Prostate gland (tissue), 2 donors: ENCODE data around the gene PXN.

Experiments used
- POLR2A ChIP-seq: fragments of 450-650 bp; IDR thresholded peaks from one replicate; pipeline ENCODE4 v1.6.1; 2016; ENCODE audit warnings: antibody characterized with exemption, mild to moderate bottlenecking
- POLR2AphosphoS5 ChIP-seq: sonication (generic); formaldehyde crosslinking; IDR thresholded peaks from one replicate; pipeline ENCODE4 v1.6.1; 2017; ENCODE audit warnings: antibody characterized with exemption
- TF ChIP-seq, protein P1 (sequence below), 4 experiments: fragments of 200-600 bp in 2 of 4; fragments of 450-650 bp in 2 of 4; sonication (generic) in 2 of 4; IDR thresholded peaks; 1 replicate in 3 of 4; 2 replicates in 1 of 4; pipeline ENCODE4 v1.5.1; 2016 to 2019; ENCODE audit warnings: antibody characterized with exemption in 4 of 4, mild to moderate bottlenecking in 2 of 4, moderate library complexity in 2 of 4

DNA sequence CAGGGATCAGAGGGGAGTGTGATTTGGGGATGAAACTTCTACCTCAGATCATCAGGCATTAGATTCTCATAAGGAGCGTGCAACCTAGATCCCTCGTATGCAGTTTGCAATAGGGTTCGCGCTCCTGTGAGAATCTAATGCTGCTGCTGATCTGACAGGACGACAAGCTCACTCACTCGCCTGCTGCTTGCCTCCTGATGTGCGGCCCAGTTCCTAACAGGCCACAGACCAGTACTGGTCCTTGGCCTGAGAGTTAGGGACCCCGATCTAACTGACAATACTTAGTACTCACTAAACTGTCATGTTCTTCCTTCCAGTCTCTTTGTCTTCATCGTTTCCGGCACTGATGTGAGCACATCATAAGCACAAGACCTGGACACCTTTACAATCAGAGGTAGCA lies 59.3 kb downstream of the PXN start:
- TF ChIP-seq POLR2AphosphoS5 (no peak), POLR2A (no peak)
- TF ChIP-seq, protein P1, sequence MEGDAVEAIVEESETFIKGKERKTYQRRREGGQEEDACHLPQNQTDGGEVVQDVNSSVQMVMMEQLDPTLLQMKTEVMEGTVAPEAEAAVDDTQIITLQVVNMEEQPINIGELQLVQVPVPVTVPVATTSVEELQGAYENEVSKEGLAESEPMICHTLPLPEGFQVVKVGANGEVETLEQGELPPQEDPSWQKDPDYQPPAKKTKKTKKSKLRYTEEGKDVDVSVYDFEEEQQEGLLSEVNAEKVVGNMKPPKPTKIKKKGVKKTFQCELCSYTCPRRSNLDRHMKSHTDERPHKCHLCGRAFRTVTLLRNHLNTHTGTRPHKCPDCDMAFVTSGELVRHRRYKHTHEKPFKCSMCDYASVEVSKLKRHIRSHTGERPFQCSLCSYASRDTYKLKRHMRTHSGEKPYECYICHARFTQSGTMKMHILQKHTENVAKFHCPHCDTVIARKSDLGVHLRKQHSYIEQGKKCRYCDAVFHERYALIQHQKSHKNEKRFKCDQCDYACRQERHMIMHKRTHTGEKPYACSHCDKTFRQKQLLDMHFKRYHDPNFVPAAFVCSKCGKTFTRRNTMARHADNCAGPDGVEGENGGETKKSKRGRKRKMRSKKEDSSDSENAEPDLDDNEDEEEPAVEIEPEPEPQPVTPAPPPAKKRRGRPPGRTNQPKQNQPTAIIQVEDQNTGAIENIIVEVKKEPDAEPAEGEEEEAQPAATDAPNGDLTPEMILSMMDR (IDR thresholded peaks at IDR 0.05) = no peak
